ENCODE results near the gene CITED4. TPM values are rescaled to one million over a fixed set of nuclear protein-coding genes. Genes with fewer than 3 reads are reported as not detected.

Gene CITED4
- total RNA-seq, 2 experiments from 2014 or later, result 6.7 to 7.4 TPM

- H3K9me3 Mint-ChIP-seq, result no peaks in the 10 kb centered on the region
- H3K27ac Mint-ChIP-seq, result no peak overlapping the region
- peaks cover 3% of the 10 kb centered on the region for H3K27me3 Mint-ChIP-seq
- CTCF ChIA-PET, result interaction anchor here (1.3 to 5.5 kb wide), 4 partner anchors 82 to 97 kb away, joined by 5 to 42 read pairs (median 26); no protein-coding TSS in a partner anchor
- H3K36me3 Mint-ChIP-seq (ENCODE audit: low read depth), result no peaks in the 10 kb centered on the region
- TF ChIP-seq CTCF (IDR thresholded peaks at IDR 0.05), result no peak
- ATAC-seq, result no peak
- POLR2A ChIA-PET, result no interaction called here
- intact Hi-C loops (cut with micrococcal nuclease), result no loop called here
- H3K4me1 Mint-ChIP-seq (ENCODE audit: low read depth), result peaks cover 5% of the 10 kb centered on the region
- no peak overlapping the region for H3K4me3 Mint-ChIP-seq
- no peak for DNase-seq
Observed at GRCh38 chr1:40856656-40857302, 5.4 kb downstream of the CITED4 start.

GRCh38 chr1:40856116-40856515 is 6.0 kb downstream of the CITED4 start:
- no peak for TF ChIP-seq CTCF (IDR thresholded peaks at IDR 0.05)
- H3K4me3 Mint-ChIP-seq, result no peak overlapping the region
- DNase-seq (no peak), ATAC-seq (no peak)
- intact Hi-C loops (cut with micrococcal nuclease), result no loop called here
- H3K27ac Mint-ChIP-seq, result no peak overlapping the region
- CTCF ChIA-PET, result interaction anchor here (0.9 to 5.5 kb wide), 4 partner anchors 83 to 97 kb away, joined by 3 to 42 read pairs (median 20); no protein-coding TSS in a partner anchor
- peaks cover 3% of the 10 kb centered on the region for H3K27me3 Mint-ChIP-seq
- peaks cover 4% of the 10 kb centered on the region for H3K4me1 Mint-ChIP-seq (ENCODE audit: low read depth)
- no peaks in the 10 kb centered on the region for H3K36me3 Mint-ChIP-seq (ENCODE audit: low read depth)
- H3K9me3 Mint-ChIP-seq, result no peaks in the 10 kb centered on the region
- POLR2A ChIA-PET, result no interaction called here

GRCh38 chr1:40855513-40855912 is 6.7 kb downstream of the CITED4 start:
- no peak overlapping the region for H3K27ac Mint-ChIP-seq
- peak; percentile 63 for DNase-seq
- no peak overlapping the region for H3K4me3 Mint-ChIP-seq
- no peaks in the 10 kb centered on the region for H3K9me3 Mint-ChIP-seq
- H3K4me1 Mint-ChIP-seq (ENCODE audit: low read depth), result no peaks in the 10 kb centered on the region
- intact Hi-C loops (cut with micrococcal nuclease), result no loop called here
- ATAC-seq, result peak; percentile 58
- H3K27me3 Mint-ChIP-seq, result no peaks in the 10 kb centered on the region
- TF ChIP-seq CTCF (IDR thresholded peaks at IDR 0.05), result peak; percentile 53
- ChIA-PET POLR2A (no interaction called here), CTCF (interaction anchor here (0.9 to 5.5 kb wide), 4 partner anchors 82 to 98 kb away, joined by 3 to 42 read pairs (median 20); no protein-coding TSS in a partner anchor)
- no peaks in the 10 kb centered on the region for H3K36me3 Mint-ChIP-seq (ENCODE audit: low read depth)

- intact Hi-C loops (cut with micrococcal nuclease), result no loop called here
- ATAC-seq (no peak), DNase-seq (no peak)
- CTCF ChIA-PET, result interaction anchor here (1.0 to 4.6 kb wide), 5 partner anchors 9 to 98 kb away, joined by 4 to 42 read pairs (median 8); partner anchors contain the start of gene CITED4
- H3K9me3 Mint-ChIP-seq, result no peaks in the 10 kb centered on the region
- no peak overlapping the region for H3K27ac Mint-ChIP-seq
- POLR2A ChIA-PET, result no interaction called here
- H3K27me3 Mint-ChIP-seq, result no peaks in the 10 kb centered on the region
- no peak overlapping the region for H3K4me3 Mint-ChIP-seq
- peaks cover 6% of the 10 kb centered on the region for H3K4me1 Mint-ChIP-seq (ENCODE audit: low read depth)
- H3K36me3 Mint-ChIP-seq (ENCODE audit: low read depth), result no peaks in the 10 kb centered on the region
- no peak for TF ChIP-seq CTCF (IDR thresholded peaks at IDR 0.05)
Observed at GRCh38 chr1:40853885-40854170, 8.3 kb downstream of the CITED4 start.

- no peak overlapping the region for H3K27ac Mint-ChIP-seq
Observed at GRCh38 chr1:40853113-40853884, 8.9 kb downstream of the CITED4 start.

More at GRCh38 chr1:40853113-40853884, 8.9 kb downstream of the CITED4 start:
- Mint-ChIP-seq H3K36me3 (ENCODE audit: low read depth) (no peaks in the 10 kb centered on the region), H3K27me3 (no peaks in the 10 kb centered on the region), H3K4me3 (no peak overlapping the region), H3K4me1 (ENCODE audit: low read depth) (peaks cover 6% of the 10 kb centered on the region), H3K9me3 (no peaks in the 10 kb centered on the region)
- ChIA-PET CTCF (interaction anchor here (0.8 to 4.6 kb wide), 9 partner anchors 9 to 321 kb away, joined by 3 to 42 read pairs (median 4); partner anchors contain the start of gene CITED4), POLR2A (interaction anchor here (1.0 to 1.1 kb wide), 2 partner anchors 9 to 98 kb away, joined by 3 to 6 read pairs; partner anchors contain the start of gene CITED4)
- DNase-seq (no peak), ATAC-seq (no peak)
- no peak for TF ChIP-seq CTCF (IDR thresholded peaks at IDR 0.05)
- intact Hi-C loops (cut with micrococcal nuclease), result no loop called here
